A204.1 (cell line): ENCODE data around the gene PRELP.

Source experiments
- FAIRE-seq: peaks from 2 replicates; lab custom pipeline; 2012; peaks lifted over from hg19 to GRCh38; lab: Jason Lieb, UNC

PRELP gene

DNA sequence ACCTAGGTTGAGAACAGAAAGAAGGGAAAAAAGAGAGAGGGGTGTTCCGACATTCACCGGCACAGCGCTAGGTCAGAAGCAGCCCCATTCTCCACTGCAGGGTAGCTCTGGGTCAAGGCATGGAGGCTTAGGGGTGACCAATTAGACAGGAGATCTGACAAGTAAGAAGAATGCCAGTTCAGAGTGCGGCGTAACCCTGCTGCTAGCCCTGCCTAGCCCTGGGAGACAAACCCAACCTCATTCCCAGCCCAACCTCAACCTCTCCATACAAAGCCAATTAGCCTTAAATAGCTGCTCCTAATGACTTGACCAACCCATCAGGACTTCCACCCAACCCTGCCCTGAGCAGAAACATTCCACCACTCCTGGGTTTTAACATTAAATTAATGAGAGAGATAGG, 3.4 kb downstream of the PRELP start:
- FAIRE-seq, result no peak

DNA sequence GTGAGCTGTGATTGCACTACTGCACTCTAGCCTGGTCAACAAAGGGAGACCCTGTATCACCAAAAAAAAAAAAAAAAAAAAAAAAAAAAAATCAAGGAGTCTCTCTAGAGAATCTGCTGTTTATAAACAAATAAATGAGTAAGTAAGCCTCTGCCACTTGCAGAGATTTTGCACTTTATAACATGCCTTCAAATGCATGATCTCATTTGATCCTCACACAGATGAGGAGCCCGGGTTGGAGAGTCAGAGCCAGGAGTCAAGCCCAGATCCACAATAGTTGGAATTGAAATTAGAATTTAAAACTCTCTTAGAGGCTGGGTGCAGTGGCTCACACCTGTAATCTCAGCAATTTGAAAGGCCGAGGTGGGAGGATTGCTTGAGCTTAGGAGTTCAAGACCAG, 4.0 kb downstream of the PRELP start:
- no peak for FAIRE-seq

DNA sequence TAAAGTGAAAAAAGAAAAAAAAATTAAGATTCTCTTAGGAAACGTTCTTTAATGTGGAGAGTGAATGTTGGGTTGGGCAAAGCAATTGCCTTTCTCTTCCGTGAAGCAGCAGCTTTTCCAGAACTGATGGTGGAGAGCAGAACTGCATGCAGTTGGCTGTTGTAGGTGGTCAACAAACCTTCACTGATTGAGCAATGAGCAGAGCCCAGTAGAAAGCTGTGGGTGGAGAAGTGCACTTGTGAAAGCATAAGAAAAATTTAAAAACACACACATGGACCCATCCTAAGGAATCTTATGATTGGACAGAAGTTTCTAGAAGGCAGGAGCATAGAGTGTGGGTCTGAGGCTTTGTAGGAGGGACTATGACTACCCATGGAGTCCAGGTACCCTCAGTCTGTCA, 4.5 kb downstream of the PRELP start:
- no peak for FAIRE-seq

DNA sequence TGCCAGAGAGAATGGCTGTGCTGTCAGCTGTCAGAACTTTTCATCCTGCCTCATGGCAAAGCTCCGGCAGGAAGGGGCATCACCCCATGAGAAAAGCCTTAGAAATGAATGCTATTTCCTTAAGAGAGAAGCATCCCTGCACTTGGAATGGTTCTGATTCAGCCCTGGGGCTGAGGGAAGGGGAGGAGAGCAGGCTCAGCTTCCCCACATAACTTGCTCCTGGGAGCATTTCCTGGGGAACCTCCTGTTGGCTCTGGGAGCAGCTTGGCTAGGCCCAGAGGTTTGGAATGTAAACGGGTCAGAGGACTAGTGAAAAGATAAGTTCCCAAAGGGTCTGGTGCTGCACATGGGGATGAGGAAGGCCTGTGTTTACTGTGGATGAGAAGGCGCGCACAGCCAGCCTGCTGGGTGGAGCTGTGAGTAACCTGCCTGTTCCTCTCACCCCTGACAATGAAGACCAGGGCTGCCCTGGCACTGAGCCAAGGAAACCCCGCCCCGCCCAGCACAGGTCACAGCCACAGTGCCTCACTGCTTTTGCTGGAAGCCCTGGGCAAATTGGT, 5.0 kb downstream of the PRELP start:
- FAIRE-seq, result no peak

DNA sequence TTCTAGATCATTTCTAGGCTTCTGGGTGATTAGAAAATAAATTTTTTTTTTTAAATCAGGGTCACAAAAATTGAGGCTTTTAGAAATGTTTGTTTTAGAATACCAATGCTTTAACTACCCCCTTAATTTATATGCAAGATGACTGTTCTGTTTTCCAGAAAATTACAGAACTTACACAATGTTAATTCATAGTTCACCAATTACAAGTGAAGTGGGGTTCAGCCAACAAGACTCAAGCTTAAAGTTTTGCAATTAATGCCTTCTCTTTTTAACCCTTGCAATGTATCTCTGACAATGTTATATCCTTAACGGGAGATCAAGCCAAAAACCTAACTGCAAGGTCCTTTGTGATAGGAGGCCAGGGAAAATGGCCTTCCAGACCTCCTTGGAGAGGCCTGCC, 5.6 kb downstream of the PRELP start:
- FAIRE-seq, result no peak

DNA sequence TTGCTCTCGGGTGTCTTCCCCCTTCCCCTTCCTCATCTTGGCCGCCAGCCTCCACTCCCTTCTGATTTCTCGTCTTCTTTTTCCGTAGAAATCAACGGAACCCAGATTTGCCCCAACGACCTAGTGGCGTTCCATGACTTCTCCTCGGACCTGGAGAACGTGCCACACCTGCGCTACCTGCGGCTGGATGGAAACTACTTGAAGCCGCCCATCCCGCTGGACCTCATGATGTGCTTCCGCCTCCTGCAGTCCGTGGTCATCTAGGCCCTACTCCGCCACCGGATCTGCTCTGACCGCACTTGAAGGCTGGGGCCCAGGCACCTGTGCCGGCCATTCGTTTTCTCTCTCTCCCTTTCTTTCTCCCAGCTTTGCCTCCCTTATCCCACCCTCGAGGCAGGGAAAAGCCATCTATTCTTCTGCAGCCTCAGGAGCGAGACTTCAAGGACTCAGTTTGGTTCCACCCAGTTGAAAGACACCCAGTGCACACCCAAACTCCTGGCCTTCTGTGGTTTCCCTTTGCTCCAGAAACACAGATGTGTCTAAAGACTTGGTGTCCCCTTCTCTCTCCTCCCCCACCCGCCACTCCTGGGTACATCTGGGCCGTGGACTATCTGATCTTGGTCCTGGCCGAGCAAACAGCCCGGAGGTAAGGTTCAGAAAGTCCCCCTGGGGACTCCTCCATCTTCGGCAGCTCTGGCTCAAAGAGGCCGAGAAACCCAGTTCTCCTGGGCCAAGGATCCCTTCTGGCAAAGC, 11.2 kb downstream of the PRELP start:
- FAIRE-seq, result no peak

DNA sequence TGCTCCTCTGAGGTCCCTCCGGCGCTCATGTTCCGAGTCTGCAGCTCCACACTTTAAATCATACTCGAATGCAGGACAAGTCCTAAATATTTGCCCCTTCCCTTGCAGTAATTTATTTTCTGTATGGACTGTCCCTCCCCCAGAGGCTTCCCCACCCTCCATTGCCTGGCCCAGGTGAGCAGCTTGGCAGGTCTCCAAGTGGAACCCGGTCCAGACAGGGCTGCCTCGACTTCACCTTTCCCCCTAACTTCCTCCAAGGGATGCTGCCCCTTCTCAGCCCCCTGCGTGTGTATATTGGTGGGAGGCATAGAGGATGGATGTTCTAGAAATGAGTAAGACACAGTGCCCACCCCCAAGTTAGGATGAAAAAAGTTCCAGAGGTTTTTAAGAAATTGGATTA, 12.9 kb downstream of the PRELP start:
- FAIRE-seq, result no peak

DNA sequence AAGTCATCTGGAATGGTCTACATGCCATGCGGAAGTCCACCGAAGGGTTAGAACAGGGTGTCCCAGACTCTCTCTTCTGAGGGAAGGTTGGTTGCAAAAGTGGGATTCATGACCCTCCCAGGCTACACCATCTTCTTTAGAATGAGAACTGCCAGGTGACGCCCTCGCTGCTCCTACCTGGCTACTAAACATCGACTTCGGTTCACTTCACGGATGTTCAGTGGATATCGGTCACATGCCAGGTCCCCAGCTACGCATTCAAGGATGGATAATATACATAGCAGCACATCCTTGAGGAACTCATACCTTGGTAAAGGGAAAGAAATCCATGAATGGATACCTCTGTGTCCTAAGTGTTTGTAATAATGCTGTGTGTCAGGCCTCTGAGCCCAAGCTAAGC, 15.0 kb downstream of the PRELP start:
- FAIRE-seq, result no peak

DNA sequence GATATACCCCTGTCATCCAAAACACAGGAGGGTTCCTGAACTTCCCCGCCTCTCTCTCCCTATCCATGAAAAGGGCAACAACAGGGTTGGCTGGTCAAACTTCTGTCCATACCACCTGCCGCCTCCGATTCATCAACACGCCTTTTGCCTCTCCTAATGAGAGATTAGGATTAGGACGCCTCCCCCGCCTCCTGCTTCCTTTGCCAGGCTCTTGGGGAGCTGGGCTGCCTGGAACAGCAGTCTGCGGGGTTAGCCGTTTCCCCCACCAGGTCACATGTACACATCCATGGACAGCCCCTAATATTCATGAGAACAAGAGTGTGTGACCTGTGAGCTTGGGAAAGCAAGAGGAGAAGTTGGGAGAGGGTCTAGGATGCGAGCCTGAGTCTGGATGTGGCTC, 16.1 kb downstream of the PRELP start:
- FAIRE-seq, result no peak

DNA sequence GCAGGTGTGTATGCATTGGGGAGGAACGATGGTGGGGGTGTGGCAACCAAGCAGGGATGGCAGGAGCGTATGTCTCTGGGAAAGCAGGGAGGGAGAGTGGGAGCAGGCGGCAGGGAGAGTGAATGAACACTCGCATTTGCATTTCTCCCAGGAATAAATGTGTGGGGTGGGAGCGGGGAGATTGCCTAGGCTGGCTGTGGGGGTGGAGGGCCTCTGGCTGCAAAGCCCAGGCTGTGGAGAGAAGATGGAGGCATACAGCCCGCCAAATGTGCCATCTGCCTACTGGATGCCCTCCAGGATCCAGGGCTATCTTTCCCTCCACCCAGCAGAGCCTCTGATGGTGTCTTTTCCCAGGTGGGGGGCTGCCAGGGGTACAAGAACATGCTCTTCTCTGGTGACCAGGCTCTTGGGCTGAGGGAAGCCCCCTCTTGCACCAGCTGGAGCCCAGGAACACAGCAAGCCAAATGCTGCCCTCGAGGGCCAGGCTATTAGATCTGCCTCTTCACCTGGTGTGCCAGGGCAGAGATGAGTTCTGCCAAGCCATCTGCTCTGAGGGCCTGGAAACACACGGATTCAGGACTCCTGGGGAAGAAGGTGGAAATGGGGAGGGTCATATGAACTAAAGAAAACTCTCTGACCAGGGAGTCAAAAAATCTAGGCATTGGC, 16.6 kb downstream of the PRELP start:
- FAIRE-seq, result no peak

DNA sequence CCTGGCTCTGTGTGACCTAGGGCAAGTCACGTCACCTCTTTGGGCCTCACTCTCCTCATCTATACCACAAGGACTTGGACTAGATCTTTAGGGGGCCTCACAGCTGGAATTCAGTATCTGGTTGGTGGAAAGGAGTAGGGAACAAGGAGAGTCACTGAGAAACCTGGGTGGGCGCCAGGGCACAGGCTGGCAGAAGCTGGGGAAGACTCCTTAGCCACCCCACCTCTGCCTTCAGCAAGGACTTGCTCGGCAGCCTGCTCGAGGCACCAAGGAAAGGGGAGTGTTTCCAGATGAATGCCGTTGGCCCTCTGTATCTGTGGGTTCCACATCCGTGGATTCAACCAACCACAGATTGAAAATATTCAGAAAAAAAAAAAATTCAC, 17.1 kb downstream of the PRELP start:
- FAIRE-seq, result no peak

DNA sequence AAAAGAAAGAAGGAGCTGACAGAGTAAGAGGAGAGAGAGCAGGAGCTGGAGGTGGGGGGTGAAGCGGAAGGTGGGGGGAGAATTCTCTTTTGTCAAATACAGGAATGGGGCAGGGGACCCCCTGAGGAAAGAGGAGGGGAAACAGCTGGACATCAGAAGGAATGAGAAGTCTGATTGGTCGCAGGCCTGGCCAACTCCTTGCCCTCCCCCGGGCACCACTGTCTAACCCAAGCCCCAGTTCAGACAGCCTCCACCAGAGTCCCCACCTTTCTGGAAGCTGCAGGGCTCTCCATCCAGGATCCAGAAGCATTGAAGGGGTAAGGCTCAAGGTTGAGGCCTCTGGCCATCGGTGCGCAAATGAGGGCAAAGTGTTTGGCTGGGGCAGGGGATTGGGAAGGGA, 18.3 kb downstream of the PRELP start, which contains the start of gene OPTC:
Gene OPTC, plus strand, starts transcription at position 253 of the 400 bp plus-strand sequence. CDS start 1,853 bp downstream, outside the sequence.
- no peak for FAIRE-seq

DNA sequence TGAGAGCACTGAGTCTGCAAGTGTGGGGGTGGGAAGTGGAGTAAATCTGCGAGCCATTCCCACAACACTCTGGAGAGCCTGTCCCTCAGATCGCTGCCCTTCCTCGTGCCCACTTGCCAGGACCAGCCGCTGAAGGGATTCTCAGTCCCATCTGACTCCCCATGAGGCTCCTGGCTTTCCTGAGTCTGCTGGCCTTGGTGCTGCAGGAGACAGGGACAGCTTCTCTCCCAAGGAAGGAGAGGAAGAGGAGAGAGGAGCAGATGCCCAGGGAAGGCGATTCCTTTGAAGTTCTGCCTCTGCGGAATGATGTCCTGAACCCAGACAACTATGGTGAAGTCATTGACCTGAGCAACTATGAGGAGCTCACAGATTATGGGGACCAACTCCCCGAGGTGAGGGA, 20.2 kb downstream of the PRELP start:
- FAIRE-seq, result no peak

DNA sequence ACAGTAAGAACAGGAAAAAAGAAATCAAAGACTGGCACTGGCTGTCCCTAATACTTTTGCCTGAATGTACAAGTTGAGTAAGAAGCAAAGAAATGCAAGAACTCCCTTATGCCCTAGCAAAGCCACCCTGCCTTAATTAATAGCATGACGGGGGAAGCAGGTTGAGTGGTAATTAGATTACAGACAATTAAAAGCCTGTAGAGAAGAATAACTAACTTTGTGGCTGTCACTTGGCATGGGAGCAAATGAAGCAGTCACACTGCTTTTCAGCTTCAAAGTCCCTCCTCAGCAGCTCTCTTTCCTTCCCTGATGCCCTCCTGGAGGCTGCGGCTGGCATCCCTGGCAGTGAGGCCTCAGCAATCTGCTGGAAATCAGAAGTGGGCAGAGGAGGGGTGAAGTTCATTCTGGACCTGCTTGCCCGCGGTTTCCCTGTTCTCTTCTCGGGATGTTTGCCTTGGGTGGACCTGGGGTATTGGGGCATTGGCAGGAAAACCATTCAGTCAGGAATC, 21.7 kb downstream of the PRELP start:
- FAIRE-seq, result no peak

DNA sequence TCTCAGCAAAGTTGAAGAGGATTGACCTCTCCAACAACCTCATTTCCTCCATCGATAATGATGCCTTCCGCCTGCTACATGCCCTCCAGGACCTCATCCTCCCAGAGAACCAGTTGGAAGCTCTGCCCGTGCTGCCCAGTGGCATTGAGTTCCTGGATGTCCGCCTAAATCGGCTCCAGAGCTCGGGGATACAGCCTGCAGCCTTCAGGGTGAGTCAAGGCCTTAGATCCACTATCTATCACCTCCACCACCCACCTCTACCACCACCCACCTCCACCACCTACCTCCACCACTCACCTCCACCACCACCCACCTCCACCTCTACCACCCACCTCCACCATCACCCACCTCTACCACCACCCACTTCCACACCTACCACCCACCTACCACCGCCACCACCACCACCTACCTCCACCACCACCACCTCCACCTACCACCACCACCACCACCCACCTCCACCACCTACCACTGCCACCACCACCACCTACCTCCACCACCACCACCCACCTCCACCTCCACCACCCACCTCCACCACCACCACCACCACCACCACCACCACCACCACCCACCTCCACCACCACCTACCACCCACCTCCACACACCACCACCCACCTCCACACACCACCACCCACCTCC, 24.2 kb downstream of the PRELP start:
- no peak for FAIRE-seq

DNA sequence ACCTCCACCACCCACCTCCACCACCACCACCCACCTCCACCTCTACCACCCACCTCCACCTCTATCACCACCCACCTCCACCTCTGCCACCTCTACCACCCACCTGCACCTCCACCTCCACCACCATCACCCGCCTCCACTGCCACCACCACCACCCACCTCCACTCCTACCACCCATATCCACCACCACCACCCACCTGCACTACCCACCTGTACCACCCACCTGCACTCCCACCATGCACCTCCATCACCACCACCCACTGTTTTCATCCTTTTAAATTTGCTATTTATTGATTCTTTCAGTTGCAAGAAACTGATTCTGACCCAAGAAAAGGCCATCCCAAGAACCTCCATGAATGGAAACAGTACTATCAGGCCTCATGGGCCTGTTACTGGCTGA, 24.7 kb downstream of the PRELP start:
- no peak for FAIRE-seq

DNA sequence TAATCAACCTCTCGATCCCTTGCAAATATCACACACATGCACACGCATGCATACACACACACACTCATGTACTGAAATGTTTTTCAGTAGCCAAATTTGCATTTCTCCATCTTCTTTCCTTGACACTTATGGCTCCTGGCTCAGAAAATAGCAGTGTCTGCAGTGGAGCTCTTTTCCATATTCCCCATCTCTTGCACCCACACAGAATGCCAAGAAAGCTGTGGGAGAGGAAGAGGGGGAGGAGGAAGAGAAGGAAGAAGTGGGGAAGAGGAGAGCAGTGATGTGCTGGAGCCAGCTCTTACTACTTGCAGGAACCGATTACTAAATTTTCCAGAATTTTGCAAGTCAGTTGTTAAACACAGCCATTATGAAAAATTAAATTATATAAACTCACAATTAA, 28.2 kb downstream of the PRELP start:
- no peak for FAIRE-seq

DNA sequence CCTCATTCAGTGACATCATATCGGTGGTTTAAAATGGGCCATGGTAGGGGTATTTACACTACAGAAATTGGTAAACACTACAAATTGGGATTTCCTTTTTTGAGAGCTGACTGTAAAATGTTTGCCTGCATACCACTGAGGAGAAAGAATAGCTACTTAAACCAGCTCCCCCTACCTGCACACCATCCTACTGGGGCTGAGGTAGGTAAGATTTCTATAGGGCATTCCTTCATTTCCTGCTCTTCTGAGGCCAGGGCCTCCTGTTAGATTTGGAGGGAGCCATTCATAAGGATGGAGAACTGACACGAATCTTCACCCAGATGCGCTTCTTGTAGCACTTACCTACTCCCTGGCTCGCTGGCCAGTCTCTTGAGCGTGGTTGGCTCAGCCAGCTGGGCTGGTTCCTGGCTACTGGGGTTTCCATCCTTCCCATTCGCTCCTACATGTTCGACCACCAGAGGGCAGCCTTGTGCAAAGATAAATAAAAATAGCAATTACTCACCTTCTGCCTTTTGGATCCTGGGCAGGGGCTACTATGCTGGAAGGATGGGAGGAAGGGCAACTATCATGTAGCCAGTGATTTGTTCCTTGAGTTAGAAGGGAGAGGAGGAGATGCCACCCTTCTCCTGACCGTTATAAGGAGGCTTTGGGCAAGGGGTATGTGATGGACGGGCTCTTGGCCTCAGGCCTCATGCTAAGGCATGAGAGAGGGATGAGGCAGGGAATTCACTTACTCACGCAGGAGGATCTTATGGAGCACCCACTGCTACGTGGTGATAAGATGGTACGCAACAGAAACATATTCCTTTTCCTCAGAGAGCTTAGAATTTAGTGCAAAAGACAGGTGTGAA, 29.0 kb downstream of the PRELP start:
- FAIRE-seq, result no peak

DNA sequence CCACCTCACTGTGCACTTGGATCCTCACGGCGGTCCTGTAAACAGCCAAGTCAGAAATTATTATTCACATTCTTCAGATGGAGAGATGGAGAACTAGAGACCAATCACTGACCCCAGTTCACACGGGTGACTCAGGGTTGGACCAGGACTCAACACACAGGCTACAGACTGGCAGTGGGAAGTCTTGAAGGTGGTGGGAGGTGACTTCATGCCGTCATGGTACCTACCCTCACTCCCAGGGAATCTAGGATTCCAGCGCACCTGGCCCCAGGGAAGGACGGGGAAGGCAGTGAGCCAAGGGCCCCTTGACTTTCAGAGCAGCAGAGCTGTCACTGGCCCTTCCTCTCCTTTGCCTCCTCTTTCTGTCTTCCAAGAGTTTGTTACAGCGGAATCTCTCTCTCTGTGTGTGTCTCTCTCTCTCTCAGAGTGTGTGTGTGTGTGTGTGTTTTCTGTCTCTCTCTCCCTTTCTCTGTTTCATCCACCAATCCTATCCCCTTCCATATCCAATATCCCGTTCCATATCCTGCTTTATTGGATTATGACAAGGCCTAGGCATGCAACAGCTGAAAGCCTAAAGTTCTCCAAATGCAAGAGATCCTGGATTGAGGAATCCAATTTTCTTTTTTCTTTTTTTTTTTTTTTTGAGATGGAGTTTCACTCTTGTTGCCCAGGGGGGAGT, 30.1 kb downstream of the PRELP start:
- no peak for FAIRE-seq

DNA sequence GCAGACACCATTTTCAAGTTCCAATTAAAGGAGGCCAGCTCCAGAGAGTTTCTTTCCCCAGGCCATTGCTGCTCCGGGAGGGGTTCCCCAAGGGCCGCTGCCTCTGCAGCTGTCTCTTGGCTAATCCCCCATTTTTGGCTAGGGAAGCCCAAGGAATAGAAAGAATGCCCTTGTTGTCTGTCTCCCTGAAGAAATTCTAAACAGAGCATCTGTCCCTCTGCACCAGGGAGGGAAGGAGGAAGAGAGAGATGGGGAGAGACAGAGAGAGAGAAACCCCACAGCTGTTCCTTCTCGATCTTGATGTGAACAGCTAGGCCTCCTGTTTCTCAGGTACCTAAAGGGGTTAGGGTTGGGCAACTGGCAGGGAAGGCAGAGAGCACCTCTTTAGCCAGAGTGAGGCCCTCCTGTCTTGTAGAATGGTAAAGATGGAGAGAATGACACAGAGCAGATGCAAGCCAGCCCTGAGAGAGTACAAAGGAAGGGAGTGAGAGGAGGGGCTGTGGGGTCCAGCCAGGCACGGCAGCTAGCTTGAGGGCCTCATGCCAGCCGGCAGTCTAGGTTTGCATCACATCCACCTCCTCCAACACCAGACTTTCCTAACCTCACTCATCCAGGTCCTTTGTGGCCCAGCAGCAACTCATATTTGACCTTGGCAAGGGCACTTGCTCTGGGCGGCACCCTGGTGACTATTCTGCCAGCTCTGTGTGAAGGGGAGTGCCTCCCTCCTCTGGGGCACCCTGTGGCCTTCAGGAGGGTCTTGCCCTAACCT, 31.4 kb downstream of the PRELP start:
- no peak for FAIRE-seq

DNA sequence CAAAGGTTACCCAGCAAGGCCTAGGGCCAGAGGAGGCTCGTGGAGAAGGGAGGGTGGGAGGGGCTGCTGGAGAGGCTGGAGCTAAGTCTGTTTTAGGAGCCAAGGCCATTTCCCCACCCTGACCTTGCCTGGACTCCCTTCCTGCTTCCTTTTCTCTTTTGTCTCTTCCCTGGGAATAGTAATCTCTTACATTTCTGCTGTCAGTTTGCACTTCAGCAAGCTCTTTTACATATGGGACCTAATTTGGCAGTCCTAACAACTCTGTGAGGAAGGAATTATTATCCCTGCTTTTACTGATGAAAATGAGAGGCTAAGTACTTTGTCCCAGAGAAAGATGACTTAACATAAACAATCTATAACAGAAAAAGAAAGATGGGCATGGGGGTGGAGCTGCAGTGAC, 32.2 kb downstream of the PRELP start:
- no peak for FAIRE-seq
